Activated CD4-positive, alpha-beta T cell treated with anti-CD3 and anti-CD28 coated beads for 36 hours (primary cell): Measurements from ENCODE around the gene GREB1. TPM values are rescaled to one million over a fixed set of nuclear protein-coding genes. Genes with fewer than 3 reads are reported as not detected.

Experiments
- ATAC-seq: fragments of 200-7000 bp; cut with Tn5 transposase; one replicate; pipeline ENCODE4 v1.10.0; 2021; ENCODE audit warnings: mild to moderate bottlenecking, moderate library complexity
- CTCF ChIA-PET: fragments of 350-600 bp; sonication (Branson Sonifier 250); formaldehyde crosslinking; loops from one replicate; lab custom pipeline; 2021; ENCODE audit warnings: antibody characterized with exemption; lab: Charles Lee
- POLR2A ChIA-PET: fragments of 350-600 bp; sonication (Branson Sonifier 250); formaldehyde crosslinking; loops from one replicate; lab custom pipeline; 2021; ENCODE audit warnings: antibody characterized with exemption, inconsistent platforms; lab: Charles Lee
- DNase-seq: peaks from one replicate; pipeline ENCODE4 v3.0.0-alpha.2; 2020
- H3K27ac Mint-ChIP-seq: one replicate; pipeline ENCODE4 v1.8.0; 2021; ENCODE audit warnings: mixed read lengths
- H3K27me3 Mint-ChIP-seq: one replicate; pipeline ENCODE4 v1.8.0; 2021; ENCODE audit warnings: mixed read lengths
- H3K36me3 Mint-ChIP-seq: one replicate; pipeline ENCODE4 v1.8.0; 2021; ENCODE audit warnings: low read depth, mixed read lengths
- H3K4me1 Mint-ChIP-seq: one replicate; pipeline ENCODE4 v1.8.0; 2021; ENCODE audit warnings: mixed read lengths
- H3K4me3 Mint-ChIP-seq: one replicate; pipeline ENCODE4 v1.8.0; 2021; ENCODE audit warnings: mild to moderate bottlenecking, moderate library complexity, mixed read lengths
- H3K9me3 Mint-ChIP-seq: one replicate; pipeline ENCODE4 v1.8.0; 2021; ENCODE audit warnings: low read depth, mixed read lengths
- intact Hi-C, 2 experiments: fragments of 100-400 bp; cut with DNase I in 1 of 2; cut with micrococcal nuclease in 1 of 2; formaldehyde crosslinking; loops; one replicate each; pipeline versions ENCODE4 v1.14.2 to v1.15.1; 2022 to 2024; cut with DNase I, micrococcal nuclease
- total RNA-seq, 2 experiments: library from RNA; stranded (reverse); gene quantifications; one replicate each; pipeline ENCODE4 v1.2.3, GENCODE V29; 2021

The GREB1 gene
- total RNA-seq, 2 experiments from 2014 or later: 0.57 to 0.65 TPM

DNA sequence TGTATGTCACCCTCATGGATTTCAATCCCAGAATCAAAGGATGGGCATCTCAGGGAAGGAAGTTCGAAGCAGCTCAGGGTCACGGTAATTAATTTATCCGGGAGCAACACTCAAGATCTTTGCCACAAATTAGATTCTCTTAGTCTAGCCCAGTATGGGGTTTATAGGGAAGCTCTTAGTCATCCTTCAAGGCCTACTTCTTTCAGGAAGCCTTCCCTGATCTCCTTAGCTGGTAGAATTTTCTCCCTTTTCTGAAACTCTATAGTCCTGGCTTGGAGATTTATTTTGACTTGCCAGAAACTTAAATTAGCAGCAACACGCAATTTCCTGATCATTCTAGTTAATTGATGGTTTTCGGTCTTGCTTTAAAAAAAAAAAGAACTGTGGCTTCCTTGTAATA lies 20.5 kb upstream of the GREB1 start:
- intact Hi-C loops: no loop called here
- POLR2A ChIA-PET: no interaction called here
- ATAC-seq (no peak), DNase-seq (no peak)
- H3K27ac Mint-ChIP-seq: no peak overlapping the region
- H3K4me3 Mint-ChIP-seq: no peak overlapping the region
- H3K4me1 Mint-ChIP-seq: no peaks in the 10 kb centered on the region
- peaks cover 17% of the 10 kb centered on the region for H3K27me3 Mint-ChIP-seq
- H3K36me3 Mint-ChIP-seq: no peaks in the 10 kb centered on the region
- CTCF ChIA-PET: interaction anchor here (0.8 kb wide), 1 partner anchor 16 kb away, joined by 3 read pairs; no protein-coding TSS in a partner anchor
- no peaks in the 10 kb centered on the region for H3K9me3 Mint-ChIP-seq

DNA sequence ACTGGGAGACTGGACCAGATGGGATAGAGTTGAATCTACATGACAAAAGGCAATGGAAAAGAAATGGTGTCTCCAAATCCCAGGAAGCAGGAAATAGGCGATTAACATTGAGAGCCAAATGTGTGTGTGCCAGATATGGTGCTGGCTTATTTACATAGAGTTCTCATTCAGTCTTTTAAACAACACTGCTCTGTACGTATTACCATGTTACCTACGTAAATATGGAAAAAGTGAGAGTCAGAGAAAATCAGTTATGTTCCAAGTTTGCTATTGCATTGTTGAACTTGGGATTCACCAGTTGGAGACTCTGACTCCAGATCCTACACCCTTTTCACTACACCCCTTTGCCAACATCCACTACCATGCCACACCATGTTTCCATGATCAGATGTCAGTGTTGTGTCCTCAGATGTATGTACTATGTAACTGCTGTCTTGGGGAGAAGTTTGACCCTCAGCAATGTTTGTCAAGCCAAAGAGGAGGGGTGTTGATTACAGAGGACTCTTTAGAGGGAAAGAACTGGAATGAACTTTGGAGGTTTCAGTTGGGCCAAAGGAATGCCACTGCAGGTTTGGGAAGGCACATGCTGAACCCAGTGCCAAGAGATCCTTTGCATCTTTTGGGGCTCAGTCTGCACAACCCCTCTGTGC lies 19.6 kb upstream of the GREB1 start:
- POLR2A ChIA-PET: no interaction called here
- ATAC-seq (no peak), DNase-seq (no peak)
- intact Hi-C loops: no loop called here
- no peaks in the 10 kb centered on the region for H3K9me3 Mint-ChIP-seq
- CTCF ChIA-PET: no interaction called here
- no peaks in the 10 kb centered on the region for H3K4me1 Mint-ChIP-seq
- peaks cover 17% of the 10 kb centered on the region for H3K27me3 Mint-ChIP-seq
- H3K36me3 Mint-ChIP-seq: no peaks in the 10 kb centered on the region
- no peak overlapping the region for H3K27ac Mint-ChIP-seq
- no peak overlapping the region for H3K4me3 Mint-ChIP-seq

DNA sequence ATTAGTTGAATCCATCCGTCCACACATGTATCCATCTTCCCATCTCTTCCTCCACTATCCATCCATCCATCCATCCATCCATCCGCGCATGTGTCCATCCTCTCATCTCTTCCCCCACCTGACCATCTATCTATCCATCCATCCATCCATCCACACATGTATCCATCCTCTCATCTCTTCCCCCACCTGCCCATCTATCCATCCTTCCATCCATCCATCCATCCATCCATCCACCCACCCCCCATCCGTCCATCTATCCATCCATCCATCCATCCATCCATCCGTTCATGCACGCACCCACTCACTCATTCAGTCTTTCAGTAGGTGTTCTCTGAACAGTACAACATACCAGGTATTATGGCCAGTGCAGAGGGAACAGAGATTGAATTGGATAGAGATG lies 18.9 kb upstream of the GREB1 start:
- CTCF ChIA-PET: no interaction called here
- intact Hi-C loops: no loop called here
- no peaks in the 10 kb centered on the region for H3K4me1 Mint-ChIP-seq
- POLR2A ChIA-PET: no interaction called here
- peaks cover 17% of the 10 kb centered on the region for H3K27me3 Mint-ChIP-seq
- no peak overlapping the region for H3K4me3 Mint-ChIP-seq
- no peak for DNase-seq
- H3K27ac Mint-ChIP-seq: no peak overlapping the region
- H3K9me3 Mint-ChIP-seq: no peaks in the 10 kb centered on the region
- H3K36me3 Mint-ChIP-seq: no peaks in the 10 kb centered on the region
- ATAC-seq: no peak

DNA sequence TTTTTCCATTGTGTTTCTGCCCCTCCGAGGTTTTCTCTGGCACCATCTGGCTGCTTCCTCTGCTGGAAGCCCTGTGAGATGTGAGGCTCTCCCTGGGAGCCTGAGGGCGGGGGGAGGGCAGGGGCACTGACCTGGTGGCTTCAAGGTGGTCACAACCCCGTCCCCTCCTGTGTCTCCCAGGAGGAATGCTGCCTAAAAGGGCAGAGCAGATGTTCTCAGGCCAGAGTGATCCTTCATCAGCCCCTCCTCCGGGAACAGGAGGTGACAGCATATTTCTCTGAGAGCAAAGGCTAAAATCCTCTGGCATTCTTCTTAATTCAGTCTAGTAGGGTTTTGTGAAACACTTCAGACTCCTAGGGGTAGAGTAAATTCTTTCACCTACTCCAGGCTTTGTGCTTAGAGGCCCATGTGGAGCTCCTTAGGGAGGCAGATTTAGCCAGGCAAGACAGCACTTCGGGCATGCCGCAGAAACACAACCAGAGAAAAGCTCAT lies 18.3 kb upstream of the GREB1 start:
- DNase-seq (no peak), ATAC-seq (no peak)
- Mint-ChIP-seq H3K9me3 (peaks cover 2% of the 10 kb centered on the region), H3K27ac (no peak overlapping the region), H3K27me3 (peaks cover 17% of the 10 kb centered on the region), H3K4me3 (no peak overlapping the region), H3K4me1 (no peaks in the 10 kb centered on the region), H3K36me3 (no peaks in the 10 kb centered on the region)
- POLR2A ChIA-PET: no interaction called here
- intact Hi-C loops: no loop called here
- CTCF ChIA-PET: no interaction called here

DNA sequence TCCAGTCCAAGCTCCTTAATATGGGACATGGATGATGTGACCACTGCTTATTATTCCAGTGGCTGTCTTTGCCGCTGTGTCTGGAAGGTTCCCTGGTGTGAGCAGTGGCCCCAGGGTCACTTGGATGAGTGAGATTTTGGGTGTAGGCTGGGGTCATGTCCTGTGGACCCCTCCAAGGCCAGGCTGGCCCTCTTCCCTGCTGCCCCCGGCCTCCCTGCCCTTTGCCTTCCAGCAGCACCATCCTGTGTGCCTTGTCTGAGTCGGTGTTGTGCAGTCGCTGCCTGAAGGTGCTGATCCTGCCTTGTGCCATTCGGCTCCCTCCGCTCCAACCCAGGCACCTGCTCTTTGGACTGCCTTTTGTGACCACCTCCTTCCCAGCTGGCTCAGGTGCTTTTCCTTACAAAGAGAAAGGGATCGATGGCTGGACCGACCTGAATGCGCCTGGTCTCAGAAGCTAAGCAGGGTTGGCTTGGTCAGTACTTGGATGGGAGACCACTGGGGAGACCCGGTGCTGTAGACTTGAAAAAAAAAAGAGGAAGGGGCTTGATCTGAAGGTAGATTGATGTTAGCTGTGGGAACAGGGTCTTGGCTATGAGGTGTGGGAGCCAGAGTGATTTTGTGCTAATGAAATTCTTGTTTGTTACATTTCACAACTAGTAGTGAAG lies 16.7 kb upstream of the GREB1 start:
- intact Hi-C loops: no loop called here
- ChIA-PET CTCF (interaction anchor here (0.6 kb wide), 2 partner anchors 302 to 583 kb away, joined by 3 read pairs; no protein-coding TSS in a partner anchor), POLR2A (no interaction called here)
- Mint-ChIP-seq H3K27ac (no peak overlapping the region), H3K36me3 (no peaks in the 10 kb centered on the region), H3K27me3 (peaks cover 14% of the 10 kb centered on the region), H3K4me3 (no peak overlapping the region), H3K9me3 (peaks cover 3% of the 10 kb centered on the region), H3K4me1 (no peaks in the 10 kb centered on the region)
- no peak for ATAC-seq
- no peak for DNase-seq

DNA sequence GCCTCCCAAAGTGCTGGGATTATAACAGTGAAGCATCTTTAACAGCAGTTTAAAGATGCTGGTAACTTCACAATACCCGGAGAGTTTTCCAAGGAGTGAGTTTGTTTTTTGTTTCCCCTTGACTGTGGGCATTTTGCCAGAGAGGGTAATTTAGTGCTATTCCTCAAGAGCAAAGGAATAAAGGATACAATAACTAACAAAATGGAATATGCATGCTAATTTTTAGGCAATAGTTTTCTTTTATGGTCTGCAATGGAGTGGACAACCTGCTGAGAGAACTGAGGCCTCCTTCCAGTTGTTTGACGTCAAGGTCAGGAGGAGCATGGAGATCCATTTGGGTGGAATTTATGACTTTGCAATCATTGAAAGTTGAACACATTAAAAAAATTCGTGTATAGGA lies 15.9 kb upstream of the GREB1 start:
- H3K9me3 Mint-ChIP-seq: peaks cover 3% of the 10 kb centered on the region
- no peak overlapping the region for H3K4me3 Mint-ChIP-seq
- DNase-seq (no peak), ATAC-seq (no peak)
- ChIA-PET CTCF (no interaction called here), POLR2A (no interaction called here)
- H3K4me1 Mint-ChIP-seq: no peaks in the 10 kb centered on the region
- H3K36me3 Mint-ChIP-seq: no peaks in the 10 kb centered on the region
- H3K27me3 Mint-ChIP-seq: peaks cover 14% of the 10 kb centered on the region
- H3K27ac Mint-ChIP-seq: no peak overlapping the region
- intact Hi-C loops: no loop called here

DNA sequence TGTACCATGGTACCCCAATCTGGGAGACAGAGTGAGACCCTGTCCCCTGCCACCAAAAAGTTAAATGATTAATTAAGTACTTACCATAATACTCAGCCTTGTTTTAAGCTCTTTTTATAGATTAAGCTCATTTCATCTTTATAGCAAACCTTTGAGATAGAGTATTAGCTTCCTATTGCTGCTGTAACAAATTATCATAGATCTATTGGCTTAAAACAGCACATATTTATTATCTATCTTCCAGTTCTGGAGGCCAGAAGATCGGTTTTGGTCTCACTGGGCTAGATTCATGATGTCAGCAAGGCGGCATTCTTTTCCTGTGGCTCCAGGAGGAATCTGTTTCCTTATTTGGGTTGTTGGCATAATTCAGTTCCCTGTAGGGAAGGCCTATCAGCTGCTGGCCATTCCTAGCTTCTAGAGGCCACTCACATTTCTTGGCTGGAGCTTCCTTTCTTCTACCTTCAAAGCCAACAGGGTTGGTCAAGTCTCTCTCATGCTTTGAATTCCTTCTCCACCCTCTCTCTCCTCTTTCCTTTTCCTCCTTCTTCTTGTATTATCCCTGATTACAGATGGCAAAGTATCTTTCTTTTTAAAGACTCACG lies 13.7 kb upstream of the GREB1 start:
- Mint-ChIP-seq H3K27ac (no peak overlapping the region), H3K27me3 (peaks cover 11% of the 10 kb centered on the region), H3K36me3 (no peaks in the 10 kb centered on the region), H3K9me3 (peaks cover 3% of the 10 kb centered on the region), H3K4me1 (no peaks in the 10 kb centered on the region), H3K4me3 (no peak overlapping the region)
- no peak for ATAC-seq
- no peak for DNase-seq
- ChIA-PET CTCF (interaction anchor here (0.6 to 0.8 kb wide), 2 partner anchors 93 to 145 kb away, joined by 3 read pairs; no protein-coding TSS in a partner anchor), POLR2A (no interaction called here)
- intact Hi-C loops: no loop called here

DNA sequence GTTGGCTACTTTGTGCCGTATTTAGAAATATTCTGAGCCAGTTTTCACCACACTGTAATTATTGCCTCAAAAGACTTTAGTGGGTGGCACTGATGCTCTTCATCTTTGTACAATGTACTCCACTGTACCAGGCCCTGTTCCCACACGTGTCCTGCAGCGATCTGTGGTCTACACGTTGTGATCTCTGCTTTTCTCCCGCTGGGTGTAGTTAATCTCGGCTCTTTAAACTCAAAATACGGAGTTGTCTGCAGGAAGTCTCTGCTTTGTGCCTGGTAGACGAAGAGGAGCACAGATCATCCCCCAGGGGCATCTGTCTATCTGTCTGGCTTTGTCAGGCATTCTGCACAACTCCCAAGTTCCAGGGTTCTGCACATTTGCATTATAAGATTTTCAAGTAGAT lies 12.1 kb upstream of the GREB1 start:
- Mint-ChIP-seq H3K27ac (no peak overlapping the region), H3K27me3 (peaks cover 5% of the 10 kb centered on the region), H3K4me3 (no peak overlapping the region), H3K36me3 (no peaks in the 10 kb centered on the region), H3K4me1 (no peaks in the 10 kb centered on the region), H3K9me3 (peaks cover 3% of the 10 kb centered on the region)
- intact Hi-C loops: no loop called here
- CTCF ChIA-PET: no interaction called here
- POLR2A ChIA-PET: no interaction called here
- ATAC-seq: no peak
- no peak for DNase-seq

DNA sequence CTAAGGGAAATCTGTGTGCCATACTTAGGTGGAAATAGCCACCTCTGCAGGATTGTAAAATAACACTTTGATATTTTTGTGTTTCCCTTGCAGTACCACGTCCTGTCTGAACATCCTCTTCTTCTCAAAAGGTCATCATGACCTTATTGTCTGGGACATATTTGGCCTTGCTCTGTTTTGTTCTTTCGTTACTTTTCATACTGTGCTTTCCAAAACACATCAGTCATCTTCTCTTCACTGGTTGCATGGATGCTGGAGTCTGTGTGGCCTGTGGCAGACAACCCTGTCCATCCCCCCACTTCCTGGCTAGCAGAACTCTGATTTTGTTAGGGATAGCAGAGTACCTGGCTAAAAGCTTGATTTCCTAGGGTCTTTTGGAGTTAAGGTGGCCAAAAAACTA lies 9.4 kb upstream of the GREB1 start:
- Mint-ChIP-seq H3K27me3 (peaks cover 19% of the 10 kb centered on the region), H3K4me3 (no peak overlapping the region), H3K9me3 (peaks cover 5% of the 10 kb centered on the region), H3K27ac (no peak overlapping the region), H3K36me3 (peaks cover 2% of the 10 kb centered on the region), H3K4me1 (no peaks in the 10 kb centered on the region)
- ChIA-PET CTCF (no interaction called here), POLR2A (no interaction called here)
- ATAC-seq: no peak
- DNase-seq: no peak
- intact Hi-C loops: no loop called here

DNA sequence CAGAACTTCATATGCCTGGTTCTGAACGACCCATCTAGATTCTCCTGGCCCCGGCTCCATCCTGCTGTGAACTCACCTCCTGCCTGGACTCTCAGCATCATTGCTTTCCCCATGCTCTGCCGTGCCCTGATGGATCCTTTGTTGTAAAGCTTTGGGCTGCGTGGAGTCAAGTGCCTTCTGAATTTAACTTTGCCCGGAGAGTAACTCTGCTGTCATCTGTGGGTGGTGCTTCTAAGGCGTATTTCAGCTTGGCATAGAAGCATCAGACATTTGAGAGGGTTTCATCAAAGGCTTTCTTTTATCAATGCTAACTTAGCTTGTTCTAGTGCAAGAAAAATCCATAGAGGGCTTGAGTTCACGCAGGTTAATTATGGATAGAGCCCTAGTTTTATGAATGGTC lies 8.1 kb upstream of the GREB1 start:
- peaks cover 19% of the 10 kb centered on the region for H3K27me3 Mint-ChIP-seq
- ChIA-PET POLR2A (no interaction called here), CTCF (no interaction called here)
- no peak overlapping the region for H3K27ac Mint-ChIP-seq
- H3K4me3 Mint-ChIP-seq: no peak overlapping the region
- H3K4me1 Mint-ChIP-seq: no peaks in the 10 kb centered on the region
- peaks cover 3% of the 10 kb centered on the region for H3K9me3 Mint-ChIP-seq
- ATAC-seq (no peak), DNase-seq (no peak)
- peaks cover 2% of the 10 kb centered on the region for H3K36me3 Mint-ChIP-seq
- intact Hi-C loops: no loop called here

DNA sequence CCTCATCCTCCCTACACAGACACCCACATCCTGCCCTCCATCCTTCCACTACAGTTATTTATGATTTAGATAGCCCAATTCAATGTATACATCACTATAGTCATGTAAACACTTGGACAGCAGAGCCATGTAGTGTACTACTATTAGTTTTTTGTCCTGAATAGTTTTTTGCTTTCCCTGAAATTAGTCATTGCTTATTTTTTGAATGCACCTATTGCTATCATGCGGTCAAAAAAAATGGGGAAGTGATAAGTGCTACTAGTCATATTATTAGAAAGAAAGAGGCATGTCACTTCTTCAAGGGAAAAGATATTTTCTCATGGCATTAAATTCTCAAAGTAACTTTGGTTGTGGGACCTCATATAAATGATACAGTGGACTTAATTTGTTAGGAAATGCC lies 6.8 kb upstream of the GREB1 start:
- no peak for ATAC-seq
- CTCF ChIA-PET: no interaction called here
- Mint-ChIP-seq H3K27me3 (peaks cover 22% of the 10 kb centered on the region), H3K27ac (no peak overlapping the region), H3K36me3 (peaks cover 2% of the 10 kb centered on the region), H3K4me3 (no peak overlapping the region), H3K9me3 (peaks cover 3% of the 10 kb centered on the region), H3K4me1 (no peaks in the 10 kb centered on the region)
- intact Hi-C loops: no loop called here
- POLR2A ChIA-PET: interaction anchor here (0.7 kb wide), 1 partner anchor 106 kb away, joined by 3 read pairs; no protein-coding TSS in a partner anchor
- no peak for DNase-seq

DNA sequence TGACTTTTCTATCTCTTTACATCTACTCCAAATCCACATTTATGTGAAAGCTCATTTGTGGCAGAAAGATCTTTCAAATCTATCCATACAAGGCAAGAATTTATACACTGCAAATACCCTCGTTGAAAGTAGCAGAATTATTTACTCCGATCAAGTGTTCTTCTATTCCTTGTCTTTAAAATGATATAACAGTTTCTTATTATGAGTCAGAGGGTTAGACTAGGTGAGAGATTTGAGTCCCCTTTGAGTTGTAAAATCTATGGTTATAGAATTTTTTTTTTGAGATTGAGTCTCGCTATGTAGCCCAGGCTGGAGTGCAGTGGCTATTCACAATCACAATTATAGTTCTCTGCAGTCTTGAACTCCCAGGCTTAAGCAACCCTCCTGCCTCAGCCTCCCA lies 5.6 kb upstream of the GREB1 start:
- Mint-ChIP-seq H3K27ac (no peak overlapping the region), H3K4me1 (no peaks in the 10 kb centered on the region), H3K36me3 (peaks cover 2% of the 10 kb centered on the region), H3K27me3 (peaks cover 32% of the 10 kb centered on the region), H3K4me3 (no peak overlapping the region), H3K9me3 (peaks cover 3% of the 10 kb centered on the region)
- CTCF ChIA-PET: no interaction called here
- no peak for DNase-seq
- intact Hi-C loops: no loop called here
- POLR2A ChIA-PET: no interaction called here
- ATAC-seq: no peak
